Endothelial cell of umbilical vein (primary cell): Measurements from ENCODE around the gene SPON2. TPM values are rescaled to one million over a fixed set of nuclear protein-coding genes. Genes with fewer than 3 reads are reported as not detected.

Experiments used
- BruUV-seq: library from RNA; stranded (reverse); fragments of 400-500 nt; replicated peaks from 2 replicates; lab custom pipeline; 2021; lab: Mats Ljungman, UMichigan
- CTCF ChIA-PET: fragments of 300-600, 350-600 bp; sonication (Branson Sonifier 250); formaldehyde crosslinking; loops from one replicate; lab custom pipeline; 2021; ENCODE audit warnings: antibody characterized with exemption, inconsistent platforms; lab: Charles Lee
- POLR2A ChIA-PET: fragments of 300-600, 350-600 bp; sonication (Branson Sonifier 250); formaldehyde crosslinking; loops from one replicate; lab custom pipeline; 2021; ENCODE audit warnings: antibody characterized with exemption, inconsistent platforms; lab: Charles Lee
- DNase-seq: peaks from one replicate; pipeline ENCODE4 v3.0.0-alpha.2; 2011; ENCODE audit warnings: low read depth, low spot score
- FAIRE-seq: peaks from 2 replicates; lab custom pipeline; 2011; peaks lifted over from hg19 to GRCh38; lab: Jason Lieb, UNC
- H2AFZ ChIP-seq: 2 replicates; pipeline ENCODE4 v1.6.0; 2012; ENCODE audit warnings: low read depth, low read length, control low read depth, inconsistent platforms
- H3K27ac ChIP-seq: 2 replicates; pipeline ENCODE4 v1.5.1; 2011; ENCODE audit warnings: low read depth, mild to moderate bottlenecking, control low read depth, low read length, moderate library complexity; ENCODE audit not compliant: insufficient read depth
- H3K27me3 ChIP-seq, 2 experiments: 2 replicates each; pipeline versions ENCODE4 v1.6.0 to v1.6.1; 2011; ENCODE audit warnings: low read length in 2 of 2, mixed read lengths in 1 of 2; ENCODE audit not compliant: control insufficient read depth in 2 of 2, insufficient read depth in 2 of 2
- H3K36me3 ChIP-seq, 2 experiments: 2 replicates in 1 of 2; 3 replicates in 1 of 2; pipeline ENCODE4 v1.5.1; 2011; ENCODE audit warnings: low read length in 2 of 2, mild to moderate bottlenecking in 1 of 2, moderate library complexity in 1 of 2; ENCODE audit not compliant: control insufficient read depth in 2 of 2, insufficient read depth in 2 of 2; ENCODE audit errors: extremely low read depth in 1 of 2
- H3K4me1 ChIP-seq: 3 replicates; pipeline ENCODE4 v1.5.1; 2011; ENCODE audit warnings: mild to moderate bottlenecking, low read length; ENCODE audit not compliant: control insufficient read depth, insufficient read depth; ENCODE audit errors: extremely low read depth
- H3K4me2 ChIP-seq: 2 replicates; pipeline ENCODE4 v1.6.1; 2011; ENCODE audit warnings: low read length, control low read depth, mixed read lengths; ENCODE audit not compliant: insufficient read depth
- H3K4me3 ChIP-seq, 3 experiments: fragments of 200-600 bp in 1 of 3; sonication (generic), shearing (Covaris generic) in 1 of 3; replicated peaks in 1 of 3; 2 replicates each; pipeline ENCODE4 v1.5.1; 2011 to 2016; ENCODE audit warnings: control low read depth in 3 of 3, low read length in 3 of 3, mild to moderate bottlenecking in 2 of 3, inconsistent platforms in 1 of 3, low read depth in 1 of 3, moderate library complexity in 1 of 3; ENCODE audit not compliant: insufficient read depth in 1 of 3
- H3K79me2 ChIP-seq: 2 replicates; pipeline ENCODE4 v1.6.0; 2012; ENCODE audit warnings: low read length, inconsistent platforms; ENCODE audit not compliant: control insufficient read depth, insufficient read depth
- H3K9ac ChIP-seq: replicated peaks from 2 replicates; pipeline ENCODE3; 2011; ENCODE audit warnings: low read length, control low read depth; ENCODE audit not compliant: insufficient read depth; ENCODE audit errors: extremely low read depth
- H3K9me1 ChIP-seq: replicated peaks from 3 replicates; pipeline ENCODE4 v1.6.0; 2011; ENCODE audit warnings: mild to moderate bottlenecking, low read length; ENCODE audit not compliant: control insufficient read depth, insufficient read depth; ENCODE audit errors: extremely low read depth
- H3K9me3 ChIP-seq: replicated peaks from 2 replicates; pipeline ENCODE4 v1.5.1; 2012; ENCODE audit warnings: low read length, inconsistent platforms; ENCODE audit not compliant: control insufficient read depth, insufficient read depth
- H4K20me1 ChIP-seq: replicated peaks from 2 replicates; pipeline ENCODE3; 2011; ENCODE audit warnings: mild to moderate bottlenecking, low read length; ENCODE audit not compliant: control insufficient read depth, insufficient read depth; ENCODE audit errors: extremely low read depth
- CTCF ChIP-seq, 2 donors: IDR thresholded peaks; 1 replicate in 1 of 2; 2 replicates in 1 of 2; pipeline ENCODE4 v1.5.1; 2011; ENCODE audit warnings: low read length in 2 of 2, mild to moderate bottlenecking in 2 of 2, moderate library complexity in 2 of 2, control low read depth in 1 of 2, inconsistent platforms in 1 of 2, low read depth in 1 of 2; ENCODE audit not compliant: insufficient read depth in 1 of 2; ENCODE audit errors: extremely low read depth in 1 of 2
- EZH2 ChIP-seq: IDR thresholded peaks from 2 replicates; pipeline ENCODE4 v1.6.1; 2012; ENCODE audit warnings: borderline replicate concordance, low read depth, mild to moderate bottlenecking, moderate library complexity, low read length, inconsistent platforms; ENCODE audit not compliant: severe bottlenecking
- FOS ChIP-seq: IDR thresholded peaks from 2 replicates; pipeline ENCODE4 v1.6.1; 2011; ENCODE audit warnings: mild to moderate bottlenecking, low read length, moderate library complexity, borderline replicate concordance; ENCODE audit not compliant: insufficient read depth
- GATA2 ChIP-seq: IDR thresholded peaks from 2 replicates; pipeline ENCODE4 v1.7.0; 2011; ENCODE audit warnings: low read depth, mild to moderate bottlenecking, moderate library complexity, mixed read lengths, low read length; ENCODE audit not compliant: insufficient read length, insufficient read depth
- JUN ChIP-seq: IDR thresholded peaks from 2 replicates; pipeline ENCODE4 v1.6.1; 2011; ENCODE audit warnings: borderline replicate concordance, low read depth; ENCODE audit not compliant: insufficient read length, insufficient read depth
- MYC ChIP-seq: IDR thresholded peaks from one replicate; pipeline ENCODE4 v1.6.1; 2011; ENCODE audit warnings: mild to moderate bottlenecking, low read depth, low read length
- POLR2A ChIP-seq: IDR thresholded peaks from 2 replicates; pipeline ENCODE4 v1.6.1; 2012; ENCODE audit warnings: low read depth, mild to moderate bottlenecking, control low read depth, low read length
- POLR2AphosphoS5 ChIP-seq: IDR thresholded peaks from 2 replicates; pipeline ENCODE4 v1.6.1; 2012; ENCODE audit warnings: low read depth, mild to moderate bottlenecking, control low read depth, low read length, moderate library complexity; ENCODE audit not compliant: insufficient read depth
- dilution Hi-C: fragments of 300-500 bp; cut with MboI; formaldehyde crosslinking; loops from one replicate; pipeline ENCODE4 v1.15.0; 2019; ENCODE audit warnings: low sequenced_read_pairs; ENCODE audit not compliant: extremely low pct_ligation_motif_present
- intact Hi-C: fragments of 100-400 bp; cut with micrococcal nuclease; formaldehyde crosslinking; loops from one replicate; pipeline ENCODE4 v1.10.0; 2022
- polyA plus RNA-seq, 4 experiments: library from polyadenylated mRNA; depleted of rRNA in 3 of 4; stranded (reverse) in 3 of 4; unstranded in 1 of 4; fragments of >200 nt; gene quantifications; 2 replicates each; pipeline versions ENCODE4 v1.2.1 to v1.2.3, GENCODE V29; 2011 to 2012; ENCODE audit warnings: missing spikeins in 1 of 4
- total RNA-seq: library from RNA; stranded (reverse); gene quantifications from 2 replicates; pipeline ENCODE4 v1.2.3, GENCODE V29; 2021
- TF ChIP-seq, protein P1 (sequence below): IDR thresholded peaks from 2 replicates; pipeline ENCODE4 v1.6.1; 2011; ENCODE audit not compliant: insufficient read depth, insufficient read length

The SPON2 gene
- total and polyA plus RNA-seq, 2 donors (not counting 3 experiments of a cell fraction or from before 2014, with no cell fraction given) = 0.04 TPM; not detected in 1

- Histone ChIP-seq H3K9ac (no peak overlapping the region), H3K27ac (no peak overlapping the region), H3K4me2 (no peak overlapping the region), H3K79me2 (no peaks in the 10 kb centered on the region), H3K4me3 (no peak overlapping the region), H4K20me1 (no peaks in the 10 kb centered on the region), H3K9me3 (no peaks in the 10 kb centered on the region), H3K9me1 (no peaks in the 10 kb centered on the region), H3K27me3 (peaks cover 11 to 21% of the 10 kb centered on the region in 2 experiments), H3K4me1 (no peaks in the 10 kb centered on the region), H3K36me3 (no peaks in the 10 kb centered on the region), H2AFZ (no peak overlapping the region)
- ChIA-PET CTCF (no interaction called here), POLR2A (no interaction called here)
- TF ChIP-seq POLR2A (no peak), GATA2 (no peak), EZH2 (no peak), CTCF (IDR thresholded peaks at IDR 0.05; ENCODE audit: extremely low read depth in 1 of 2, insufficient read depth in 1 of 2, low read depth in 1 of 2, low read length in 2 of 2) (no peak), FOS (no peak), POLR2AphosphoS5 (no peak), MYC (no peak), JUN (no peak)
- TF ChIP-seq, protein P1, sequence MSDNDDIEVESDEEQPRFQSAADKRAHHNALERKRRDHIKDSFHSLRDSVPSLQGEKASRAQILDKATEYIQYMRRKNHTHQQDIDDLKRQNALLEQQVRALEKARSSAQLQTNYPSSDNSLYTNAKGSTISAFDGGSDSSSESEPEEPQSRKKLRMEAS = no peak
- no TSS peak for BruUV-seq
- FAIRE-seq = no peak
- intact Hi-C loops (no loop called here), dilution Hi-C loops (no loop called here)
- DNase-seq = no peak
Observed at GRCh38 chr4:1178300-1179088, 6.1 kb upstream of the SPON2 start.
